Measurements from ENCODE around the gene PARN.

PARN gene

DNA sequence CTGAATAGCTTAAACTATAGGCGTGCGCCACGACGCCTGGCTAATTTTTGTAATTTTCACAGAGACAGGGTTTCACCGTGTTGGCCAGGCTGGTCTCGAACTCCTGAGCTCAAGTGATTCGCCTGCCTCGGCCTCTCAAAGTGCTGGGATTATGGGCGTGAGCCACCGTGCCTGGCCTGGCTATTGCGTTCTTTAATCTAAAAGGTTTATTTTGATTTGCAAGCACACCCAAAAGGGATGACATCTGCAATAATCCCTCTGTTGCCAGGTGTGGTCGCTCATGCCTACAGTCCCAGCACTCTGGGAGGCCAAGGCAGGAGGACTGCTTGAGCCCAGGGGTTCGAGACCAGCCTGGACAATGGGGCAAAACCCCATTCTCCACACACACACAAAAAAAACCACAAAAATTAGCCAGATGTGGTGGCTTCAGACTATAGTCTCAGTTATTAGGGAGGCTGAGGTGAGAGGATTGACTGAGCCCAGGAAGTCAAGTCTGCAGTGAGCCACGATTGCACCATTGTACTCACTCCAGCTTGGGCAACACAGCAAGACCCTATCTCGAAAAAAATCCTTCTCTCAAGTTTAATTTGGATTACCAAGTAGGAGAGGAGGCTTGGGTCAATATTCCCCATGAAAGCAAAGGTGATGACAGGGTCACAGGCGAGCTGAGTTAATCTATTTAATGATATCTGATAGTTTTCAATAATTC, 144.1 kb downstream of the PARN start:
- TF ChIP-seq, protein P1, sequence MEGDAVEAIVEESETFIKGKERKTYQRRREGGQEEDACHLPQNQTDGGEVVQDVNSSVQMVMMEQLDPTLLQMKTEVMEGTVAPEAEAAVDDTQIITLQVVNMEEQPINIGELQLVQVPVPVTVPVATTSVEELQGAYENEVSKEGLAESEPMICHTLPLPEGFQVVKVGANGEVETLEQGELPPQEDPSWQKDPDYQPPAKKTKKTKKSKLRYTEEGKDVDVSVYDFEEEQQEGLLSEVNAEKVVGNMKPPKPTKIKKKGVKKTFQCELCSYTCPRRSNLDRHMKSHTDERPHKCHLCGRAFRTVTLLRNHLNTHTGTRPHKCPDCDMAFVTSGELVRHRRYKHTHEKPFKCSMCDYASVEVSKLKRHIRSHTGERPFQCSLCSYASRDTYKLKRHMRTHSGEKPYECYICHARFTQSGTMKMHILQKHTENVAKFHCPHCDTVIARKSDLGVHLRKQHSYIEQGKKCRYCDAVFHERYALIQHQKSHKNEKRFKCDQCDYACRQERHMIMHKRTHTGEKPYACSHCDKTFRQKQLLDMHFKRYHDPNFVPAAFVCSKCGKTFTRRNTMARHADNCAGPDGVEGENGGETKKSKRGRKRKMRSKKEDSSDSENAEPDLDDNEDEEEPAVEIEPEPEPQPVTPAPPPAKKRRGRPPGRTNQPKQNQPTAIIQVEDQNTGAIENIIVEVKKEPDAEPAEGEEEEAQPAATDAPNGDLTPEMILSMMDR (IDR thresholded peaks at IDR 0.05; ENCODE audit: low read length): no peak
- no peak for TF ChIP-seq EZH2 (optimal IDR thresholded peaks at IDR 0.05; ENCODE audit: low read depth, low read length)
- TF ChIP-seq EZH2phosphoT487 (IDR thresholded peaks at IDR 0.05; ENCODE audit: low read length): no peak
- no peaks in the 10 kb centered on the region for H3K9me3 ChIP-seq (replicated peaks; ENCODE audit: insufficient read depth, low read length)
- peaks cover 7% of the 10 kb centered on the region for H3K4me1 ChIP-seq (ENCODE audit: low read length)
- no peaks in the 10 kb centered on the region for H3K27me3 ChIP-seq (replicated peaks; ENCODE audit: insufficient read depth, low read length)
- H3K36me3 ChIP-seq (replicated peaks; ENCODE audit: insufficient read depth, low read length): no peaks in the 10 kb centered on the region
- H3K9ac ChIP-seq (ENCODE audit: low read length): no peak overlapping the region
- no peaks in the 10 kb centered on the region for H3K79me2 ChIP-seq (ENCODE audit: low read length)
- H3K27ac ChIP-seq (ENCODE audit: low read length): no peak overlapping the region
- H3K4me3 ChIP-seq (ENCODE audit: low read length): no peak overlapping the region
- no peak for DNase-seq
- no peaks in the 10 kb centered on the region for H4K20me1 ChIP-seq (ENCODE audit: insufficient read depth, low read length)
- H3K4me2 ChIP-seq (ENCODE audit: low read depth, low read length): no peak overlapping the region
- H2AFZ ChIP-seq (ENCODE audit: low read length): no peak overlapping the region
- no peaks in the 10 kb centered on the region for H3K9me2 ChIP-seq (replicated peaks; ENCODE audit: insufficient read depth, low read length)
- peaks cover 7% of the 10 kb centered on the region; the same call in 1 of the 2 replicates for H3F3A ChIP-seq (ENCODE audit: insufficient read depth, low read length)

DNA sequence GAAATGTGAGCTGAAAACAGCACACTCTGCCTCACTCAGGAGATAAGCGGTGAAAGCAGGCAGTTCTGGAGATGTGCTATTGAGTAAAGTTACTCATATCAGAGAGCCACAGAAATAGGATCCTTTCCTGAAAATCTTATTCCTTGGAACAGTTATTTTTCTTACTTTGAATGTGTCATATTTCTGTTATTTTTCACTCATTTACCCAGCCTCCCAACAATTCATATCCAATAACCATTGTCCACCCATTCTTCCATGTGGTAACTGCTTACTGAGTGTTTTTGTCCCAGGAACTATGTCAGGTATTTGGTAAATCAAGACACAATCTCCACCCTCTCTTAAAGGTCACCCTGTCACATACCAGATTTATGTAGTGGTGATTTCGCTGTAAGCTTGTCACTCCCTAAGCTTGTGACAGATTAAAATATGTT, 144.9 kb downstream of the PARN start:
- no peak overlapping the region for H3K4me3 ChIP-seq (ENCODE audit: low read length)
- peaks cover 7% of the 10 kb centered on the region for H3K4me1 ChIP-seq (ENCODE audit: low read length)
- no peaks in the 10 kb centered on the region for H4K20me1 ChIP-seq (ENCODE audit: insufficient read depth, low read length)
- H3K79me2 ChIP-seq (ENCODE audit: low read length): no peaks in the 10 kb centered on the region
- H2AFZ ChIP-seq (ENCODE audit: low read length): no peak overlapping the region
- no peaks in the 10 kb centered on the region for H3K36me3 ChIP-seq (replicated peaks; ENCODE audit: insufficient read depth, low read length)
- no peaks in the 10 kb centered on the region for H3K27me3 ChIP-seq (replicated peaks; ENCODE audit: insufficient read depth, low read length)
- no peaks in the 10 kb centered on the region for H3K9me2 ChIP-seq (replicated peaks; ENCODE audit: insufficient read depth, low read length)
- TF ChIP-seq EZH2 (optimal IDR thresholded peaks at IDR 0.05; ENCODE audit: low read depth, low read length) (no peak), EZH2phosphoT487 (IDR thresholded peaks at IDR 0.05; ENCODE audit: low read length) (no peak)
- TF ChIP-seq, protein P1 (IDR thresholded peaks at IDR 0.05; ENCODE audit: low read length): no peak
- no peaks in the 10 kb centered on the region for H3K9me3 ChIP-seq (replicated peaks; ENCODE audit: insufficient read depth, low read length)
- no peak overlapping the region for H3K4me2 ChIP-seq (ENCODE audit: low read depth, low read length)
- peaks cover 7% of the 10 kb centered on the region; the same call in 1 of the 2 replicates for H3F3A ChIP-seq (ENCODE audit: insufficient read depth, low read length)
- no peak for DNase-seq
- H3K9ac ChIP-seq (ENCODE audit: low read length): no peak overlapping the region
- H3K27ac ChIP-seq (ENCODE audit: low read length): no peak overlapping the region

DNA sequence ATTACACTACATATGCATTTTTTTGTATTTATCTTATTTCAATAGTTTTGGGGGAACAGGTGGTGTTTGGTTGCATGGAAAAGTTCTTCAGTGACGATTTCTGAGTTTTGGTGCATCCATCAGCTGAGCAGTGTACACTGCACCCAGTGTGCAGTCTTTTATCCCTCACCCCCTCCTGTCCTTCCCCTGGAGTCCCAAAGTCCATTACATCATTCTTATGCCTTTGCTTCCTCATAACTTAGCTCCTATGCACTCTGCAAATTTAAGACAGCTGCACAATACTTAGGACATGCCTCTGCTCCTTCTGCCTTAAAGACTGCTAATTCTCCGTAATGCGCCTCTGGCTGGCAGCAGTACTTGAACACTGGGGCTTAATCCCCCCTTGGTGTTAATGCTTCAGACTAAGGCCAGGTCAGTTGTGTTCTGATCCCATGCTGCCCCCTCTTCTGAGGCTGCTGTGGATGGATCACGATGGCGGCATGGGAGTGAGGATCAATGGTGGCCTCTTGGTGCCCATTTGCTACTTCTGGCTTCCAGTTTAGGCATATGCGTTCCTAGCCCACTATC, 146.2 kb downstream of the PARN start:
- Histone ChIP-seq H3K79me2 (ENCODE audit: low read length) (no peaks in the 10 kb centered on the region), H3K4me1 (ENCODE audit: low read length) (peaks cover 7% of the 10 kb centered on the region), H3K9me2 (replicated peaks; ENCODE audit: insufficient read depth, low read length) (no peaks in the 10 kb centered on the region), H3K9ac (ENCODE audit: low read length) (no peak overlapping the region), H4K20me1 (ENCODE audit: insufficient read depth, low read length) (no peaks in the 10 kb centered on the region), H3K27me3 (replicated peaks; ENCODE audit: insufficient read depth, low read length) (no peaks in the 10 kb centered on the region), H3K4me2 (ENCODE audit: low read depth, low read length) (no peak overlapping the region), H3K9me3 (replicated peaks; ENCODE audit: insufficient read depth, low read length) (no peaks in the 10 kb centered on the region), H3K4me3 (ENCODE audit: low read length) (no peak overlapping the region), H3K27ac (ENCODE audit: low read length) (no peak overlapping the region), H3K36me3 (replicated peaks; ENCODE audit: insufficient read depth, low read length) (no peaks in the 10 kb centered on the region), H2AFZ (ENCODE audit: low read length) (no peak overlapping the region), H3F3A (ENCODE audit: insufficient read depth, low read length) (peaks cover 7% of the 10 kb centered on the region; the same call in 1 of the 2 replicates)
- TF ChIP-seq, protein P1 (IDR thresholded peaks at IDR 0.05; ENCODE audit: low read length): no peak
- TF ChIP-seq EZH2 (optimal IDR thresholded peaks at IDR 0.05; ENCODE audit: low read depth, low read length): no peak
- TF ChIP-seq EZH2phosphoT487 (IDR thresholded peaks at IDR 0.05; ENCODE audit: low read length): no peak
- DNase-seq: no peak

Data from MM.1S (cell line).